Measurements from ENCODE around the gene NDFIP2.

NDFIP2 gene

GRCh38 chr13:79497852-79498251, 16.9 kb downstream of the NDFIP2 start:
- DNase-seq, result no peak

DNA sequence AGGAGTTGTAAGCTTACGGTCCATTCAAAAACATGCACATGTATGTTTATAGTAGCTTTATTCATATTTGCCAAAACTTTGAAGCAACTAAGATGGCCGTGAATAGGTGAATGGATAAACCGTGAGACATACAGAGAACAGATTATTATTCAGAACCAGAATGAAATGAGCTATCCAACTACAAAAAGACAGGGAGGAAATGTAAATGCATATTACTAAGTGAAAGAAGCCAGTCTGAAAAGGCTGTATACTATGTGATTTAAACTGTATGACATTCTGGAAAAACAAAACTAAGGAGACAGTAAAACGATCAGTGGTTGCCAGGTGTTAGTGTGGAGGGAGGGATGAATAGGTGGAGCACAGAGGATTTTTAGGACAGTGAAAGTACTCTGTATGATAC, 19.9 kb downstream of the NDFIP2 start:
- no peak for DNase-seq

DNA sequence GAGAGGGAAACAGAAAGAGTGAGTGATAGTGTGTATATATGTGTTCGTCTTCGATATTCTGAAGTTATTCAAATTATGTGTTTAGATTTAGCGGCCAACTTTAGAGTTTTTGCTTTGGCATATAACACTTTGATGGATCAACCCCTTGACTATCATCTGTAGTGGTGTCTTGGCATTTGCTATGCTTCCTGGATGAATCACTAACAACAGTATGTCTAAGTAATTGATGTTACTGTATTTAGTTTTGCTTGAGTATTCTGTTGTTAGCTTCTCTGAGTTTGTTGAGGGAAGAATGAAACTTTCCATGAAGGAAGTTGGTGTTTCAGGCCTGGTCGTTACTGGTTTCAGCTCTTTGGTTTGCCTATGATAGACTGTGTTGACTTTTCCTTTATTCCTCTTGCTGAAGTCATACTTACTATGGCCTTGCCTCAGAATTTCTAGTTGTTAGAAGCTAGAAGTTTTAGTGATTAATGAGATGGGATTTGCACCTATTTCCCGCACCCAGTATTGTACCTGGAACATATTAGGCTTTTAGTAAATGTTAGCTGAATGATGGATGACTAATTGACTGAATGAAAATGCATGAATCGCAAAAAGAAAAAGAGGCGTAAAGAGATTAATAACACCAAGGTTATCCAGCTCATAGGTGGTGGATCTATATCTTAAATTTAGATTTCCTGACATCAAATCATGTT, 20.7 kb downstream of the NDFIP2 start:
- no peak for DNase-seq

DNA sequence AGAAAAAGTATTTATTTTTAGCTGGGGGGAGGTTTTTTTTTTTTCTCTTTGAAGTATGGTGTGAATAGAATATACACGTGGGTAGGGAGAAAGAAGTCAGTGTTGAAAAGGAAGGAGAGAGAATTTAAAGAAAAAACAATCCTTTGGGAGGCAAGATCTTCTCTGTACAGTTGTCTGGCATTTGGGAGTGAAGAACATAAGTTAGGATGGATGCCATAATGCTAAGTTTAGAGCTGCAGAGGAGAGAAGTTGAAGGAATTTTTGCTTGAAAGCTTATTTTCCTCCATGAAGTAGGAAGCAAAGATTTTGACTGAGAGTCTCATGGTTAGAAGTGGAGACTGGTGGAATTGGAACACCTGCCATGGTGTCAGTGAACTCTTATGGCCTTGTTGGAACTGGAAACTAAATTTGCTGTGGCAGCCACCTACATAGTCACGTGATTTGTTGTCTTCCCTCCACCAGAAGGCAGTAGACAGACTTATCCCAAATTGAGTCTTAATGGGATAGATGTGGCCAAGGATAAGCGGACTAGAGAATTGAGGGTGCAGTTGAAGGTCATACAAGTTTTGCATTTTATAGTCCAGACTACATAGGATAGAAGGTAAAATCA, 22.0 kb downstream of the NDFIP2 start:
- DNase-seq, result no peak

DNA sequence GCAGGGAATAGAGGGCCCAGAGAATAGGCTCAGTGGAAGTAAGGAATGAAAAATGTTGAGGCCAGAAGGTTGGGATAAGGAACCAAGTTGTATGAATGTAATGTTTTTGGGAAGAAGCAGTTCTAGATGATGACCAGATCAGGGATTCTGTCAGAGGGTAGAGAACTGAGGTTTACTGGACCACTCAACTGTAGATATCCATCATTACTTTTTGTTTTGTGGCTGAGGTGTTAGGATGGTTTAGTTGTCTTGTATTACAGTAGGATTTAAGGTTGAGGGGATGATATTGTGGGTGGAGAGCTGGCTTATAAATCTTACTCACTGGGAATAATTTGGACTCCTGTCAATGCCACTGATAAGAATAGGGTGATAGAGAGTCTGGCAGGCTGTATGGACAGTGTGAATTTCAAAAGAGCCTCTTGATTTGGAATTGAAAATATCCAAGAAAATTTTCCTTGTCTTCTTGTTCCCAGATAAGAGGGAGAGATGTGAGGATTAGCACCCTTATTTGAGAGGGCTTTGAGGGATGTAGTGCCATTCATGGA, 22.6 kb downstream of the NDFIP2 start:
- DNase-seq, result no peak

DNA sequence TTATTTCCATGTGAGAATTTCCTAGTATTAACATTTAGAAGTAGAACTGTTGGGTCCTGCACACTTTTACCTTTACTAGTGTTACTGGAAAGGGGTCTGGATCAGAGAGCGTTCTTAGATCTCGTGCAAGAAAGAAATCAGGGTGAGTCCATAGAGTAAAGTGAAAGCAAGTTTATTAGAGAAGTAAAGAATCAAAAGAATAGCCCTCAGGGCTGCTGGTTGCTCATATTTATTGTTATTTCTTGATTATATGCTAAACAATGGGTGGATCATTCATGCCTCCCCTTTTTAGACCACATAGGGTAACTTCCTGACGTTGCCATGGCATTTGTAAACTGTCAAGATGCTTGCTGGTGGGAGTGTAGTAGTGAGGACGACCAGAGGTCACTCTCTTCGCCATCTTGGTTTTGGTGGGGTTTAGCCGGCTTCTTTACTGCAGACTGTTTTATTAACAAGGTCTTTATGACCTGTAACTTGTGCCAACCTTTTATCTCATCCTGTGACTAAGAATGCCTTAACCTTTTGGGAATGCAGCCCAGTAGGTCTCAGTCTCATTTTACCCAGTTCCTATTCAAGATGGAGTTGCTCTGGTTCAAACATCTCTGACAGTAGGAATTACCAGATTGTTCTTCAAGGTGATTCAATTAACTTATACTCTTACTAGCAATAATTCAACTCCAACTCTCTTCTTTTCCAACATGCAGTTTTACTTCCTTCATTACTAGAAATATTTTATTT, 27.4 kb downstream of the NDFIP2 start:
- DNase-seq, result no peak

DNA sequence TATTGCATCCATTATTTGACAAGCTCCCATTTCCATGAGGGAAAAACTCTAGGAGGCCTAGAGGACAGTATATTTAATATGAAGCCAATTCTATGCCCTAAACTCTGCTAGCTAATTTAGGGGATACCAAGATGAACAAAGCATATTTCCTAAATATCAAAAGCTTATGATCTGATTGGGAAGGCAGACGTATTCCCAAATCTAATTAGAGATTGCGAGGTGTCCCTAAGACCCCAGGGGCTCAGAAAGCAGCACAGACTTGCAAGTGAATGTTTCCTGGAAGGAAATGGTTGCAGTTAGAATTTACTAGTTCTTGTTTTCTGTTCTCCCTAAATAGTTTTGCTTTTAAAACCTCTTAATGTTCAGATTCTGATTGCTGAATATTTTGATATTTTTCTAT, 30.7 kb downstream of the NDFIP2 start:
- DNase-seq, result no peak

DNA sequence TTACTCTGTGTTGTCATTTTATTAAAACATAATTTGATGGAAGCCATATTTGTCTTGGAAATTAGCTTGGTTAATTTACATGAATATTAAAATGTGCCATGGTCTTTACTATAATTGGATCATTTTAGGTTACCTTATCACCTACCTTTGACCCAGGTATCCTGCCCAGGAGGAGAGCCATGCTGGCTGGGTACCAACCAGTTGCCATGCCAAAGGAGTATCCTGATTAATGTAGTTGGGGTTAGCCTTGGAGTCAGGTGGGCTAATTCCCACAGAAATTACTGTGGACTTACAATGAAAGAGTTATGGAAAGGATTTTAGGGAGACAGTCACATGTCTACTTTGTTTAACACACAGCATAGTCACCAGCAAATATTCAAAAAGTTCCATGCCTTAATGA, 32.0 kb downstream of the NDFIP2 start:
- DNase-seq, result no peak

- DNase-seq, result no peak
These were observed 35.6 kb downstream of the NDFIP2 start for GRCh38 chr13:79516595-79516994.

GRCh38 chr13:79519255-79519654, 38.3 kb downstream of the NDFIP2 start:
- no peak for DNase-seq

DNA sequence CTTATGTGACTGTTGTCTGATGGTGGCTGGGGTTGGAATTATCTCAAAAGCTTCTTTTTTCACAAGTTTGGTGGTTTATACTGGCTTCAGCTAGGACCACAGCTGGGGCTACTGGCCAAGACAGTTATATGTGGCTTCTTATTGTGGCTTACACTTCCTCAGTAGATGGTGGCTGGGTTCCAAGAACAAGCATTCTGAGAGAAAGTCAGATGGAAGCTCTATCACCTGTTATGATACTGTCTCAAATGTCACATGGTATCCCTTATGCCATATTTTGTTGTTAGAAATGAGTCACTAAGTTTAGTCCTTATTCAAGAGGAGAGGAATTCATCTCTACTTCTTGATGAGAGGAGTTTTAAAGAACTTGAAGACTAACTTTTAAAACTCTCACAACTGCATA, 41.6 kb downstream of the NDFIP2 start:
- DNase-seq, result no peak

- DNase-seq, result no peak
These were observed 44.3 kb downstream of the NDFIP2 start for GRCh38 chr13:79525064-79525857.

- DNase-seq, result no peak
These were observed 46.7 kb downstream of the NDFIP2 start for GRCh38 chr13:79527698-79528097.

- DNase-seq, result no peak
These were observed 47.4 kb downstream of the NDFIP2 start for GRCh38 chr13:79528356-79528755.

DNA sequence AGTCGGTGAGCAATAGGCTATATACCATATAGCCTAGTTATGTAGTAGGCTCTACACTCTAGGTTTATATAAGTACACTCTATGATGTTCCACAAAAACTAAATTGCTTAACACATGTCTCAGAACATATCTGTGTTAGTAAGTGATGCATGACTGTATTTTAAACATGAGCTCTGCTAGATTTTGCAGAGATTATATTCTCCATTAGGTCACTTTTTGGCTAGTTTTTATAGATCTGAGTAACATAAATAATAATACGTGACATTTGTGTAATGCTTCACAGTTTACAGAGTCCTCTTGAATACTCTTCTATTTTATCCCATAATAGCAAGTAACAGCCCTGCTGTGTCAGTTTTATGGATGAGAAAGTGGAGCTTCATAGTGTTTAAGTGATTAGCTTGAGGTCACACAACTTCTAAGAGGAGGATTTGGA, 47.8 kb downstream of the NDFIP2 start:
- DNase-seq, result no peak

- no peak for DNase-seq
These were observed 48.9 kb downstream of the NDFIP2 start for GRCh38 chr13:79529817-79530216.

DNA sequence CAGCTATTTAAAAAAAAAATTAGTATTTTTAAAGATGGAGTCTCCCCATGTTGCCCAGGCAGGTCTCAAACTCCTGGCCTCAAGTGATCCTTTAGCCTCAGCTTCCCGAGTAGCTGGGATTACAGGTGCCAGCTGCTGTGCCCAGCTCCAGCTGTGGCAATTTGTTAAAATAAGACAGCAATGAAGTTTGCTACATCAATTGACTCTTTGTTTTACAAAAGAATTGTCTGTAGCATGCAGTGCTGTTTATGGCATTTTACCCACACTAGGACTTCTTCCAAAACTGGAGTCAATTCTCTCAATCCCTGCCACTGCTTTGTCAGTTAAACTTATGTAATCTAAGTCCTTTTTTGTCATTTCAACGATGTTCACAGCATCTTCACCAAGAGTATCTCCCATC, 49.3 kb downstream of the NDFIP2 start:
- DNase-seq, result no peak

DNA sequence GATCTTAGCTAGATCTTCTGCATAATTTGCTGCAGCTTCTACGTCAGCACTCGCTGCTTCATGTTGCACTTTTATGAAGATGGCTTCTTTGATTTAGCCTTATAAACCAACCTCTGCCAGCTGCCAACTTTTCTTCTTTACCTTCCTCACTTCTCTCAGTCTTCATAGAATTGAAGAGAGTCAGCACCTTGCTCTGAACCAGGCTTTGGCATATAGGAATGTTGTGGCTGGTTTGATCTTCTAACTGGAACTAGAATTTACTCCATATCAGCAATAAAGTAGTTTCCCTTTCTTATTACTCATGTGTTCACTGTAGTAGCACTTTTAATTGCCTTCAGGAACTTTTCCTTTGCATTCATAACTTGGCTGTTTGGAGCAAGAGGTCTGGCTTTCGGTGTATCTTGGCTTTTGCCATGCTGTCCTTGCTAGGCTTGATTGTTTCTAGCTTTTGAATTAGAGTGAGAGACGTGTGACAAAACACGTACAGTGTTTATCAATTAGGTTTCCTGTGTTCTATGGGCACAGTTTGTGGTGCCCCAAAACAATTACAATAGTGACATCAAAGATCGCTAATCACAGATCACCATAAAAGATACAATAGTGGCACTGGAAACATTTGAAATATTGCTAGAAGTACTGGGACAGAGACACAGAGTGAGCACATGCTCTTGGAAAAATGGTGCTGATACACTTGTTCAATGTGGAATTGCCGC, 50.7 kb downstream of the NDFIP2 start:
- DNase-seq, result no peak

DNA sequence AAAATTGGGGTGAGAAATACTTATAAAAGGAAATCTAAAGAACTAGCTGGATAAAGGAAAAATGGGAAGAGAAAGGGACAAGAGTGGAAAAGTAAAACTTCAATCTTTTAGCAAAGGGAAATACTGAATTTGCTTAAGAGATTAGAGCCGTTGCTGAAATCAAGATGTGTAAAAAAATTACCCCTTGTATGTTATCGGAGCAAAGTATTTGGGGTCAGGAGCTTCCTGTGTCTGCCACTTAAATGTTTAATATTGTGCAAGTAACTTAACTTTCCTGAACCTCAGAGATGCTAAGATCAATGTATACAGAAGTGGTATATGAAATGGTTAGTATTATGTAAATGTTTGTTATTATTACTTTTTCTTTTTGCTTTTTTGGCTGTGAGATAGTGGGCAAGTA, 51.6 kb downstream of the NDFIP2 start:
- DNase-seq, result no peak

GRCh38 chr13:79533781-79534400, 52.9 kb downstream of the NDFIP2 start:
- DNase-seq, result no peak

DNA sequence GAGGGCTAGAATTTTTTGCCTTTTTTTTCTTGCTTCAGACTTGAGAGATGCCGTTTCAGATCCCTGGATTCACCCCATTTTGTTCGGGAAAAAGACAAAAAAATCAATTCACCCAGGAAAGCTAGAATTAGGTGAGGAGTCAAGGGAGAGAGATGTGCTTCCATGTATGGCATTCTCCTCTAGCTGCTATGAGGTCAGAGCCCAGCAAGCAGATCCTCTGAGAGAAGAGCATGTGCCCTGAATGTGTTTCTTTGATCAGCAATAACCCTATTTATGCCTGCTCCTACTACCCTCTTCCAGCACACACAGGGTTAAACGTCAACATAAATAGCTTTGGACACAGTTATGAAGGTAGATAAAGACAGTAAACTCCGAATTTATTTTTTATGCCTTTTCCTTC, 53.6 kb downstream of the NDFIP2 start:
- no peak for DNase-seq

GRCh38 chr13:79538757-79539156, 57.8 kb downstream of the NDFIP2 start:
- DNase-seq, result no peak
